Measurements from ENCODE around the gene FAP. TPM values are rescaled to one million over a fixed set of nuclear protein-coding genes. Genes with fewer than 3 reads are reported as not detected.

FAP gene
- total and polyA plus RNA-seq, 9 of the 15 experiments (the other 6 are each of a cell fraction or from before 2014, with no cell fraction given) = not detected

GRCh38 chr2:162159446-162159845 lies 83.8 kb downstream of the FAP start:
- Histone ChIP-seq H3K27me3 (ENCODE audit: control insufficient read depth in 2 of 2, insufficient read depth in 2 of 2, low read length in 2 of 2) (no peaks in the 10 kb centered on the region), H3K79me2 (ENCODE audit: control insufficient read depth, insufficient read depth, low read length) (no peaks in the 10 kb centered on the region), H3K4me3 (no peak overlapping the region), H3K4me1 (replicated peaks in 1 of 2; ENCODE audit: control insufficient read depth in 2 of 2, insufficient read depth in 2 of 2, low read length in 2 of 2) (no peaks in the 10 kb centered on the region), H4K20me1 (replicated peaks; ENCODE audit: control insufficient read depth, insufficient read depth, low read length) (no peaks in the 10 kb centered on the region), H3K9me3 (replicated peaks; ENCODE audit: control insufficient read depth, insufficient read depth, low read depth, low read length) (no peaks in the 10 kb centered on the region; the same call in 1 of the 2 replicates), H2AFZ (ENCODE audit: low read depth, low read length) (no peak overlapping the region), H3K9ac (ENCODE audit: insufficient read depth in 1 of 2, low read depth in 2 of 2, low read length in 2 of 2) (no peak overlapping the region), H3K36me3 (ENCODE audit: control insufficient read depth, insufficient read depth, low read length) (no peaks in the 10 kb centered on the region), H3K27ac (ENCODE audit: extremely low read depth, low read depth, low read length) (no peak overlapping the region), H3K4me2 (ENCODE audit: insufficient read depth, low read length) (no peak overlapping the region), H3K9me1 (ENCODE audit: control insufficient read depth, insufficient read depth, low read length) (no peaks in the 10 kb centered on the region)
- WGBS (ENCODE audit: insufficient coverage, low coverage, missing lambda C conversion rate) = 2% methylated on average over 6 of the region's 6 CpGs
- TF ChIP-seq HDAC8 (tag; IDR thresholded peaks at IDR 0.05) = no peak
- TF ChIP-seq HMGXB4 (CRISPR knock-in tag; IDR thresholded peaks at IDR 0.05) = no peak
- TF ChIP-seq NFXL1 (CRISPR knock-in tag; IDR thresholded peaks at IDR 0.05) = no peak
- TF ChIP-seq NFATC3 (IDR thresholded peaks at IDR 0.05) = no peak
- no peak for TF ChIP-seq SMARCB1 (IDR thresholded peaks at IDR 0.05; ENCODE audit: insufficient read length, low read depth)
- TF ChIP-seq ZSCAN32 (CRISPR knock-in tag; IDR thresholded peaks at IDR 0.05) = no peak
- TF ChIP-seq MLX (CRISPR knock-in tag; conservative IDR thresholded peaks at IDR 0.05) = no peak
- no peak for TF ChIP-seq SUPT5H (IDR thresholded peaks at IDR 0.05)
- BruUV-seq (replicated peaks) = no TSS peak
- POLR2A ChIA-PET = no interaction called here
- no peak for FAIRE-seq
- CTCF ChIA-PET (ENCODE audit: low intra/inter-chr PET ratio) = no interaction called here
- intact Hi-C loops (cut with micrococcal nuclease) (no loop called here), in situ Hi-C loops (cut with MboI) (no loop called here)
- no peak for DNase-seq (ENCODE audit: extremely low read depth in 1 of 4, low spot score in 3 of 4)
- no peak for ATAC-seq

Measured in K562 (cell line).